Measurements from ENCODE around the gene LGI2.

- no peak for TF ChIP-seq CTCF (IDR thresholded peaks at IDR 0.05)
- no peak for TF ChIP-seq CHD2 (IDR thresholded peaks at IDR 0.05; ENCODE audit: low read length, partially characterized antibody)
Observed at GRCh38 chr4:25019501-25019900, 11.2 kb downstream of the LGI2 start.

Measured in SK-N-SH (cell line).